Transverse colon (tissue), 3 donors: Measurements from ENCODE around the gene CENPC.
"Not testable (repeated sequence)": the region's sequence is repeated elsewhere in the genome, so short reads cannot be mapped to it uniquely, and the experiment has no call there.

Source experiments
- POLR2A ChIP-seq: fragments of 450-650 bp; IDR thresholded peaks from one replicate; pipeline ENCODE4 v1.6.1; 2016; ENCODE audit warnings: antibody characterized with exemption, mild to moderate bottlenecking, moderate library complexity
- TF ChIP-seq, protein P1 (sequence below), 5 experiments: fragments of 200-600 bp in 3 of 5; fragments of 450-650 bp in 2 of 5; sonication (generic) in 3 of 5; IDR thresholded peaks; 1 replicate in 2 of 5; 2 replicates in 3 of 5; pipeline ENCODE4 v1.5.1; 2016 to 2017; ENCODE audit warnings: antibody characterized with exemption in 5 of 5, inconsistent platforms in 3 of 5, mild to moderate bottlenecking in 2 of 5, moderate library complexity in 1 of 5

GRCh38 chr4:67532397-67532796 lies 12.9 kb downstream of the CENPC start:
- not testable (repeated sequence) for TF ChIP-seq POLR2A
- TF ChIP-seq, protein P1, sequence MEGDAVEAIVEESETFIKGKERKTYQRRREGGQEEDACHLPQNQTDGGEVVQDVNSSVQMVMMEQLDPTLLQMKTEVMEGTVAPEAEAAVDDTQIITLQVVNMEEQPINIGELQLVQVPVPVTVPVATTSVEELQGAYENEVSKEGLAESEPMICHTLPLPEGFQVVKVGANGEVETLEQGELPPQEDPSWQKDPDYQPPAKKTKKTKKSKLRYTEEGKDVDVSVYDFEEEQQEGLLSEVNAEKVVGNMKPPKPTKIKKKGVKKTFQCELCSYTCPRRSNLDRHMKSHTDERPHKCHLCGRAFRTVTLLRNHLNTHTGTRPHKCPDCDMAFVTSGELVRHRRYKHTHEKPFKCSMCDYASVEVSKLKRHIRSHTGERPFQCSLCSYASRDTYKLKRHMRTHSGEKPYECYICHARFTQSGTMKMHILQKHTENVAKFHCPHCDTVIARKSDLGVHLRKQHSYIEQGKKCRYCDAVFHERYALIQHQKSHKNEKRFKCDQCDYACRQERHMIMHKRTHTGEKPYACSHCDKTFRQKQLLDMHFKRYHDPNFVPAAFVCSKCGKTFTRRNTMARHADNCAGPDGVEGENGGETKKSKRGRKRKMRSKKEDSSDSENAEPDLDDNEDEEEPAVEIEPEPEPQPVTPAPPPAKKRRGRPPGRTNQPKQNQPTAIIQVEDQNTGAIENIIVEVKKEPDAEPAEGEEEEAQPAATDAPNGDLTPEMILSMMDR (IDR thresholded peaks at IDR 0.05): not testable (repeated sequence)
